K562 (cell line): ENCODE data around the gene LAPTM5. TPM values are rescaled to one million over a fixed set of nuclear protein-coding genes. Genes with fewer than 3 reads are reported as not detected.
A peak's percentile ranks its signal among the peaks of the same experiment; 100 is the strongest.

Source experiments
- BHLHE40 ChIP-seq: IDR thresholded peaks from 2 replicates; pipeline ENCODE4 v1.6.1; 2011; ENCODE audit warnings: low read length, improper control_type of control experiment
- CEBPZ ChIP-seq: fragments of 150-350 bp; IDR thresholded peaks from 2 replicates; pipeline ENCODE4 v1.6.1; 2014; ENCODE audit warnings: low read depth, mild to moderate bottlenecking, low read length, borderline replicate concordance
- HMBOX1 ChIP-seq: sonication (generic); IDR thresholded peaks from 2 replicates; pipeline ENCODE4 v1.6.1; 2016
- HMG20A ChIP-seq: fragments of 450-650 bp; formaldehyde crosslinking; conservative IDR thresholded peaks from 2 replicates; pipeline ENCODE4 v1.4.0; 2020; ENCODE audit warnings: mild to moderate bottlenecking, mixed read lengths
- KLF13 ChIP-seq: fragments of 450-650 bp; IDR thresholded peaks from 2 replicates; pipeline ENCODE4 v1.6.1; 2016; ENCODE audit warnings: missing genetic modification characterization, low read depth, mild to moderate bottlenecking, missing compliant biosample characterization, moderate library complexity, borderline replicate concordance
- MBD2 ChIP-seq: sonication (generic); IDR thresholded peaks from 2 replicates; pipeline ENCODE4 v1.6.1; 2016; ENCODE audit warnings: low read depth, borderline replicate concordance
- MYBL2 ChIP-seq, 2 experiments: fragments of 450-650 bp in 1 of 2; sonication (generic) in 1 of 2; formaldehyde crosslinking in 1 of 2; IDR thresholded peaks; 2 replicates each; pipeline versions ENCODE4 v1.6.1 to v1.8.1; 2017 to 2022; ENCODE audit warnings: borderline replicate concordance in 1 of 2, inconsistent platforms in 1 of 2, low read depth in 1 of 2, mild to moderate bottlenecking in 1 of 2, missing genetic modification reagents in 1 of 2, moderate library complexity in 1 of 2
- SRF ChIP-seq, 2 experiments: fragments of 250-450, 450-650 bp in 1 of 2; sonication (Bioruptor Pico) in 1 of 2; sonication (generic) in 1 of 2; formaldehyde crosslinking; IDR thresholded peaks; 2 replicates each; pipeline versions ENCODE4 v1.5.0 to v1.5.1; 2020 to 2022; ENCODE audit warnings: mild to moderate bottlenecking in 1 of 2, missing genetic modification reagents in 1 of 2
- SRSF9 ChIP-seq: fragments of 200-400 bp; formaldehyde crosslinking; IDR thresholded peaks from 2 replicates; pipeline ENCODE4 v1.6.1; 2017; ENCODE audit warnings: low read depth, low read length, borderline replicate concordance
- VEZF1 ChIP-seq: fragments of 200-800 bp; sonication (Bioruptor generic); IDR thresholded peaks from 2 replicates; pipeline ENCODE4 v1.6.1; 2017; ENCODE audit warnings: missing genetic modification characterization, missing compliant biosample characterization
- ZC3H8 ChIP-seq: fragments of 450-650 bp; IDR thresholded peaks from 2 replicates; pipeline ENCODE4 v1.6.1; 2017
- polyA plus RNA-seq, 8 experiments: library from polyadenylated mRNA; depleted of rRNA in 4 of 8; stranded (reverse) in 5 of 8; unstranded in 3 of 8; fragments of >200 nt; fragmentation: Nextera tagmentation in 2 of 8; fragmentation: Illumina TruSeq in 1 of 8; extraction: Ambion mirVana in 2 of 8; extraction: Trizol in 1 of 8; gene quantifications; 2 replicates each; pipeline versions ENCODE4 v1.2.1 to v1.2.3, GENCODE V29; 2011 to 2014; ENCODE audit warnings: inconsistent platforms in 1 of 8, missing spikeins in 1 of 8
- total RNA-seq, 7 experiments: library from RNA; depleted of rRNA in 6 of 7; stranded (reverse); fragments of >200 nt in 6 of 7; fragmentation: Illumina TruSeq in 2 of 7; extraction: Trizol in 2 of 7; gene quantifications; 2 replicates each; pipeline versions ENCODE4 v1.2.1 to v1.2.3, GENCODE V29; 2011 to 2021; ENCODE audit warnings: low replicate concordance in 1 of 7
- TF ChIP-seq, protein P1 (sequence below), 2 experiments: fragments of 450-650 bp; formaldehyde crosslinking in 1 of 2; IDR thresholded peaks; 2 replicates each; pipeline versions ENCODE4 v1.4.0 to v1.6.1; 2014 to 2020; ENCODE audit warnings: mild to moderate bottlenecking in 2 of 2, borderline replicate concordance in 1 of 2, low read depth in 1 of 2

LAPTM5 gene
- total and polyA plus RNA-seq, 9 of the 15 experiments (the other 6 are each of a cell fraction or from before 2014, with no cell fraction given): 2.4 to 47.3 (median 20.3) TPM

DNA sequence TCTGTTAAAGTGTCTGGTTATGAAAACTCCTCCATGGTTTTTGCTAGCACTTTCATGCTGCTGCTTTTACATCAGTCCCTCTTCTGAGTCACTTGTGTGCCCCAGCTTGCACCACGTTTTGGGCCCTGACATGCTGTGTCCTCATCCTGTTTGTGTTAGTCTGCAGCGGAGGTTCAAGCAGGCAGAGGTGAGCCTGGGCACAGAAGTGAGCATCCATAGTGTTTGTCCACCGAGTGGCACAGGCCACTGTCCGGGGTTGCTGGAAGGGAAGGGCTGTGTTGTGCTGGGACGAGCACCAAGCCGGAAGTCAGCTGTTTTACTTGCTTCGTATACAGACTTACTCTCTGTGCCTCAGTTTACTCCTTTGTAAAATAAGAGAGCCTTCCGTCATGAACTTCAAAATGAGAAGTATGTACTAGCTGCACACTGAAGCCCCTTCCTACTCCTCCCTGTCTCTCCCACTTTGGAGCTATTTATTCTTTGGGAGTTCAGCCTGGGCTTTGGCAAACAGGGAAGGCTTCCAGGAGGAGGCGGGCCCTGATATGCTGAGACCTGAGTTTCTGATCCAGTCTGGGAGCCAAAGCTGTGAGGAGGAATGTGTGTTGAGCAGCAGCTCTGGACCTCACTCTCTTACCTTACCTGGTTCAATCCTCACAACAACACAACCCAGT is 10.7 kb upstream of the LAPTM5 start (continued):
- TF ChIP-seq CEBPZ (no peak), BHLHE40 (no peak), MBD2 (no peak), VEZF1 (CRISPR knock-in tag) (no peak), KLF13 (tag) (no peak), ZC3H8 (no peak), SRSF9 (no peak), HMBOX1 (no peak), MYBL2 (IDR thresholded peaks at IDR 0.05; ENCODE audit: low read depth) (no peak), MYBL2 (CRISPR knock-in tag; IDR thresholded peaks at IDR 0.05; ENCODE audit: borderline replicate concordance) (no peak), SRF (CRISPR knock-in tag; IDR thresholded peaks at IDR 0.05) (0 out of 4 replicates have a peak, but pooled peaks of 1 of the 2 experiments have one; percentile 27), HMG20A (CRISPR knock-in tag) (no peak)
- TF ChIP-seq, protein P1, sequence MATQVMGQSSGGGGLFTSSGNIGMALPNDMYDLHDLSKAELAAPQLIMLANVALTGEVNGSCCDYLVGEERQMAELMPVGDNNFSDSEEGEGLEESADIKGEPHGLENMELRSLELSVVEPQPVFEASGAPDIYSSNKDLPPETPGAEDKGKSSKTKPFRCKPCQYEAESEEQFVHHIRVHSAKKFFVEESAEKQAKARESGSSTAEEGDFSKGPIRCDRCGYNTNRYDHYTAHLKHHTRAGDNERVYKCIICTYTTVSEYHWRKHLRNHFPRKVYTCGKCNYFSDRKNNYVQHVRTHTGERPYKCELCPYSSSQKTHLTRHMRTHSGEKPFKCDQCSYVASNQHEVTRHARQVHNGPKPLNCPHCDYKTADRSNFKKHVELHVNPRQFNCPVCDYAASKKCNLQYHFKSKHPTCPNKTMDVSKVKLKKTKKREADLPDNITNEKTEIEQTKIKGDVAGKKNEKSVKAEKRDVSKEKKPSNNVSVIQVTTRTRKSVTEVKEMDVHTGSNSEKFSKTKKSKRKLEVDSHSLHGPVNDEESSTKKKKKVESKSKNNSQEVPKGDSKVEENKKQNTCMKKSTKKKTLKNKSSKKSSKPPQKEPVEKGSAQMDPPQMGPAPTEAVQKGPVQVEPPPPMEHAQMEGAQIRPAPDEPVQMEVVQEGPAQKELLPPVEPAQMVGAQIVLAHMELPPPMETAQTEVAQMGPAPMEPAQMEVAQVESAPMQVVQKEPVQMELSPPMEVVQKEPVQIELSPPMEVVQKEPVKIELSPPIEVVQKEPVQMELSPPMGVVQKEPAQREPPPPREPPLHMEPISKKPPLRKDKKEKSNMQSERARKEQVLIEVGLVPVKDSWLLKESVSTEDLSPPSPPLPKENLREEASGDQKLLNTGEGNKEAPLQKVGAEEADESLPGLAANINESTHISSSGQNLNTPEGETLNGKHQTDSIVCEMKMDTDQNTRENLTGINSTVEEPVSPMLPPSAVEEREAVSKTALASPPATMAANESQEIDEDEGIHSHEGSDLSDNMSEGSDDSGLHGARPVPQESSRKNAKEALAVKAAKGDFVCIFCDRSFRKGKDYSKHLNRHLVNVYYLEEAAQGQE (IDR thresholded peaks at IDR 0.05; ENCODE audit: borderline replicate concordance): no peak
- TF ChIP-seq, protein P1 (CRISPR knock-in tag; IDR thresholded peaks at IDR 0.05; ENCODE audit: low read depth): no peak
